GM13976 (cell line): ENCODE data around the gene HS6ST1.

Source experiments
- DNase-seq: peaks from one replicate; pipeline ENCODE4 v3.0.0; 2012; ENCODE audit warnings: low spot score
- in situ Hi-C: fragments of 300-500 bp; cut with MboI; formaldehyde crosslinking; loops from one replicate; pipeline ENCODE4 v1.12.0; 2022; ENCODE audit warnings: low sequenced_read_pairs, mixed read lengths, inconsistent platforms; ENCODE audit not compliant: unreplicated experiment
- TF ChIP-seq, protein P1 (sequence below): IDR thresholded peaks from 2 replicates; pipeline ENCODE4 v1.5.1; 2012; ENCODE audit warnings: borderline replicate concordance, mild to moderate bottlenecking; ENCODE audit not compliant: insufficient read depth; ENCODE audit errors: extremely low read depth, missing control alignments, control extremely low read depth

HS6ST1 gene

GRCh38 chr2:128291161-128291843, 27.4 kb downstream of the HS6ST1 start:
- TF ChIP-seq, protein P1, sequence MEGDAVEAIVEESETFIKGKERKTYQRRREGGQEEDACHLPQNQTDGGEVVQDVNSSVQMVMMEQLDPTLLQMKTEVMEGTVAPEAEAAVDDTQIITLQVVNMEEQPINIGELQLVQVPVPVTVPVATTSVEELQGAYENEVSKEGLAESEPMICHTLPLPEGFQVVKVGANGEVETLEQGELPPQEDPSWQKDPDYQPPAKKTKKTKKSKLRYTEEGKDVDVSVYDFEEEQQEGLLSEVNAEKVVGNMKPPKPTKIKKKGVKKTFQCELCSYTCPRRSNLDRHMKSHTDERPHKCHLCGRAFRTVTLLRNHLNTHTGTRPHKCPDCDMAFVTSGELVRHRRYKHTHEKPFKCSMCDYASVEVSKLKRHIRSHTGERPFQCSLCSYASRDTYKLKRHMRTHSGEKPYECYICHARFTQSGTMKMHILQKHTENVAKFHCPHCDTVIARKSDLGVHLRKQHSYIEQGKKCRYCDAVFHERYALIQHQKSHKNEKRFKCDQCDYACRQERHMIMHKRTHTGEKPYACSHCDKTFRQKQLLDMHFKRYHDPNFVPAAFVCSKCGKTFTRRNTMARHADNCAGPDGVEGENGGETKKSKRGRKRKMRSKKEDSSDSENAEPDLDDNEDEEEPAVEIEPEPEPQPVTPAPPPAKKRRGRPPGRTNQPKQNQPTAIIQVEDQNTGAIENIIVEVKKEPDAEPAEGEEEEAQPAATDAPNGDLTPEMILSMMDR, result no peak
- in situ Hi-C loops, result no loop called here
- no peak for DNase-seq

GRCh38 chr2:128290356-128290755, 28.3 kb downstream of the HS6ST1 start:
- no peak for DNase-seq
- in situ Hi-C loops, result no loop called here
- TF ChIP-seq, protein P1, result no peak

DNA sequence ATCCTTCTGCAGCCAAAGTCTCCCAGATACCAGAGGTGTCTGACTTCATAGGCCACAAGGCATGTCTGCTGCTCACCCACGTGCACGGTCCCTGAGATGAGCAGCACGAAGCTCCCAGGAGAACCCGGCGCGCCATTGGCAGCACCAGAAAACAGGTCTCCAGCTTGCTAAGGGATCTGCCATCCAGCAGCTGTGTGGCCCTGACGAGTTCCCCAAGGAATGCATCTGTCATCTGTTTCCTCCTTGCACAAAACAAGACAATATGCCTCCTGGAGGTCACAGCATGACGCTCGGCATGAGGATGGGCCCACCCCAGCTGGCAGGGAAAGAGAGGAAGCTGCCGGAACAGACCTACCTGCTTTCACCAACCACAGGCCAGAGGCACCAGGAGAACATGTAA, 29.2 kb downstream of the HS6ST1 start:
- DNase-seq, result no peak
- TF ChIP-seq, protein P1, result no peak

DNA sequence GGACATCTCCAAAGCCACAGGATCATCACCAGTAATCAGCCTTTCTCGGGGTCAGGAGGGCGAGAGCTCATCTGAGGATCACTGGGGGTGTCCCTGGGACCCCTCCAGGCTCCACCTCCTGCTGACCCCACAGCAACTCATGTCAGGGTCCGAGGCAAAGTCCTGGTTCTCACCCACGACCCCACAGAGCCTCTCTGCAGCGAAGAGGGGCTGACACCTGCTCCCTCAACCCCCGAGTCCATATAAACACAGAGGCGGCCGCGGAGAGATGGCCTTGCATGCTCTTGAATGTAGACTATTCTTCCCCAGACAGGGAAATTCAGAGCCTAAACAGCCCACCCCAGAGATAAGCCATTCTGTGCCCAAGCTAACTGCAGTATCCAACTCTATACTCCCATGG, 29.9 kb downstream of the HS6ST1 start:
- DNase-seq, result no peak
- TF ChIP-seq, protein P1, result no peak
- in situ Hi-C loops, result no loop called here

More for the DNA sequence above, 29.2 kb downstream of the HS6ST1 start:
- in situ Hi-C loops, result no loop called here

- in situ Hi-C loops, result no loop called here
- no peak for DNase-seq
- TF ChIP-seq, protein P1, result no peak
Observed at GRCh38 chr2:128287780-128288735, 30.6 kb downstream of the HS6ST1 start.

- in situ Hi-C loops, result no loop called here
- TF ChIP-seq, protein P1, result no peak
- DNase-seq, result no peak
Observed at GRCh38 chr2:128286905-128287779, 31.5 kb downstream of the HS6ST1 start.
